D721Med (cell line): Measurements from ENCODE around the gene FDXR.

Experiments used
- DNase-seq: peaks from one replicate; pipeline ENCODE4 v3.0.0; 2011; ENCODE audit warnings: low spot score; ENCODE audit not compliant: insufficient read length
- FAIRE-seq: peaks from 2 replicates; lab custom pipeline; 2011; peaks lifted over from hg19 to GRCh38; lab: Jason Lieb, UNC
- TF ChIP-seq, protein P1 (sequence below): IDR thresholded peaks from 2 replicates; pipeline ENCODE4 v1.5.1; 2012; ENCODE audit warnings: mild to moderate bottlenecking, control low read depth; ENCODE audit not compliant: insufficient read depth; ENCODE audit errors: missing control alignments

FDXR gene

DNA sequence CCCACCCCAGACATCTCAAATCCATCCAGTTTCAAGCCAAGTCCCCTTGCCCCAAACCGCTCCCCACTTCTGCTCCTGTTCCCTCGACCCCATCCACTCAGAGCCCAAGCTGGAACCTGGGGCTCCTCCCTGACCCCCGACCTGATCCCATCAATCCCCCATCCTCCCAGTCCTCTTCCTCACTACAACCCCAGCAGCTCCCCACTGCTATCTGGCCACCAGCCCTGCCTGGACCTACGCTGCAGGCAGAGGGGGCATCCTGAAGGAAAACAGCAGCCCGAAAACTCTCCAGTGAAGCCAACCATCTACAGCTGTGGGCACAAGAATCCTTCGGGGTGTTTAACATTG lies 3.9 kb downstream of the FDXR start:
- no peak for FAIRE-seq
- no peak for DNase-seq
- TF ChIP-seq, protein P1, sequence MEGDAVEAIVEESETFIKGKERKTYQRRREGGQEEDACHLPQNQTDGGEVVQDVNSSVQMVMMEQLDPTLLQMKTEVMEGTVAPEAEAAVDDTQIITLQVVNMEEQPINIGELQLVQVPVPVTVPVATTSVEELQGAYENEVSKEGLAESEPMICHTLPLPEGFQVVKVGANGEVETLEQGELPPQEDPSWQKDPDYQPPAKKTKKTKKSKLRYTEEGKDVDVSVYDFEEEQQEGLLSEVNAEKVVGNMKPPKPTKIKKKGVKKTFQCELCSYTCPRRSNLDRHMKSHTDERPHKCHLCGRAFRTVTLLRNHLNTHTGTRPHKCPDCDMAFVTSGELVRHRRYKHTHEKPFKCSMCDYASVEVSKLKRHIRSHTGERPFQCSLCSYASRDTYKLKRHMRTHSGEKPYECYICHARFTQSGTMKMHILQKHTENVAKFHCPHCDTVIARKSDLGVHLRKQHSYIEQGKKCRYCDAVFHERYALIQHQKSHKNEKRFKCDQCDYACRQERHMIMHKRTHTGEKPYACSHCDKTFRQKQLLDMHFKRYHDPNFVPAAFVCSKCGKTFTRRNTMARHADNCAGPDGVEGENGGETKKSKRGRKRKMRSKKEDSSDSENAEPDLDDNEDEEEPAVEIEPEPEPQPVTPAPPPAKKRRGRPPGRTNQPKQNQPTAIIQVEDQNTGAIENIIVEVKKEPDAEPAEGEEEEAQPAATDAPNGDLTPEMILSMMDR: no peak

DNA sequence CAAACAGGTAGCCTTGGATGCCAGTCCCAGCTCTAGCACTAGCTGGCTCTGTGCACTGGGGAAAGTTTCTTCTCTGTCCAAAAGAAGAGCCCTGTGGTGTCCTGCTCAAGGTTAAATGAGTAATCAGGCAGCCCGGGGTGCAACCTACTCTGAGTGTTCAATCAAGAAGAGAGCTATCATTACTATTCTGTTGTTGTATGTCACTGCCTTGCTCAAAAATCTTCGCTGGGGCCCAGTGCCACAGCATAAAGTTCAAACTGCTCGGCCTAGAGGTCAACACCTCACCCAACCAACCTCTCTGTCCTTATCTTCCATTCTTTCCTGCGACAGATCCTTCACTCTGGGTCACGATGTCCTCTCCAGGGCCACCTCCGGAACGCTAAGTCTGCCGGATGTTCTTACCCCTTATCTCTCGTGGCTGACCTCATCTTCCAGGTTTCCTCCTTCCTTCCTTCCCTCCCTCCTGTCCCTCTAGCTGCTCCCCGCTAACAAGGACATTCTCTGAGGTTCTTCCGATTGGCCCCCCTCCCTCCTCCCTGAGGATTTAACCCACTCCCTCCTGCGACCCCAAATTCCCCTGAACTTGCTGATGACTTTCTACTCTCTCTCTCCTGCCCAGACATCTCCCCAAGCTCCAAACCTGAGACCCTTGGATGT lies 4.4 kb downstream of the FDXR start:
- DNase-seq (no peak), FAIRE-seq (no peak)
- TF ChIP-seq, protein P1: no peak

DNA sequence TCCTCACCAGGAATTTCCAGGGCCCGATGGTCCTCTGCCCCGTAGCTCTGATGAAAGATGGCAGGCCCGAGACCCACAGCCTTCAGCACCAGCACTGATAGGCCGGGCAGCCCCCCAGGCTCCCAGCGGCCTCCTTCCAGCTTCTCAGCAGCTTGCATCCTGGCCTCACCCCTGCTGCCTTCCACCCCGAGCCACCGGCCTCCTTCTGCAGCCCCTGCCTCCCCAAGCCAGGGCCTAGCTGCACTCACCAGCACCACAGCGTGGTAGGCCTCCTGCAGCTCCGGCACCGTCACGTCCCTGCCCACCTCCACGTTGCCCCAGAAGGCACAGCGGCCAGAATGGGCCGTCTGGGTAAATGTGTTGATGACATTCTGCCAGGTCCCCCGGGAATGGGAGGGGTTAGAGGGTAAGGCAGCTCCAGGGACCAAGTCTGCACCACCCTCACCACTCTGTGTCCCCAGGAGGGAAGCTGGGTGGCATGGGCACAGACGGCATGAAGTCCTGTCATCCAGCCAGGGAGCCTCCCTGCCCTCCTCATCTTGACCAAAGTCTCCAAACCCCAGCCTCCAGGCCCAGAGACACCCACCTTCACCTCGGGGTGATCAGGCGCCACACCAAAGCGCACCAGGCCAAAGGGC lies 6.5 kb downstream of the FDXR start:
- no peak for FAIRE-seq
- TF ChIP-seq, protein P1: no peak
- DNase-seq: no peak

DNA sequence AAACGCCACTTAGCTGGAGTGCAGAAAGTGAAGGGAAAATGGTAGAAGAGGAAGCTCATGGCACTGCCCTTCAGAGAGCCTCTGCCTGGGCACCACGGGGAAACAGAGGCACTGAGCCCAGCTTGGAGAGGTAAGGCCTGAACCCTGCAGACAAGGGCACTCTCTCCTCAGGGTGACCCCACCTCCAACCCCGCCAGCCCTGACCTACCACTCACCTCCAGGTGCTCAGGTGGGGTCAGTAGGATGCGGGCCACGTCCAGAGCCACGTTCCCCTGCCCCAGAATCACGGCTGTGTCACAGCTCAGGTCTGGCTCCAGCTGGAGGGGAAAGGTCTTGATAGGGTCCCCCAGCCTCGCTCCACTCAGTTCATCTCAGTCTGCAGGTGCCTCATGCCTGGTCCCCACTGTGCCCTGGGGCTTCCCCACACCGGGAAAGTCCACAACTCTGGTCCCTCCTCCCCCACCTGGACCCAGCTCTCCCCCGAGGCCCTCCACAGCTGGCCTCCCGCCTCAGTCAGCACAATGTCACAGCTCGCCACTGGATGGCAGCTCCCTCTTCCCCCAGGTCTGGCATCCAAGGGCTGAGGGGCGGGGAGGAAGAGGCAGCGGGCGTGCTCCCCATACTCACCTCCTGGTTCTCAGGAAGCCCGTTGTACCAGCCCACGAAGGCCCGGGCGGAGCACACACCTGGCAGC lies 7.1 kb downstream of the FDXR start:
- TF ChIP-seq, protein P1: no peak
- FAIRE-seq: no peak

DNA sequence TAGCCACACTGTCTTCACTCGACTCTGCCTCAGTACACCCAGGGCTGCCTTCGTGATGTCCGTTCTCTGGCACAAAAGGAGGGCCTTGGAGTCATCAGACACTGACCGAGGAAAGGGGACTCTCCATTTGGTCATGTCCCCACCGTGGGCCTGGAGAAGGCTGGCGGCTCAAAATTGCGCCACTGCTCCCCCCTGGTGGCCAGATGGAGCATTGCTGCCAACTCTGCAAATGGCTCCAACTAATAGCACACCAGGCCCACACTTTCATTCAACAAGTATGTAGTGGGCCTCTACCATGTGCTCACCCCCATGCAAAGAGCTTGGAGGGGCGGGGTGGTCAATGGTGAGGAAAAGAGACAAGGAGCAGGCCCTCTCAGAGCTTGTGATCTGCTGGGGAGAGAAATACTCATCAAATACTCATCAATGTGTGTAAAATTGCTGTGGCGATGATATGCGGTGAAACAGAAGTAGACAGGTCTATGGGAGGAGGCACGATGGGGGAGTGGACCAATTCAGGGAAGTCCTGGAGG lies 7.9 kb downstream of the FDXR start:
- FAIRE-seq (no peak), DNase-seq (peak; percentile 86)

More for the DNA sequence above, 7.1 kb downstream of the FDXR start:
- no peak for DNase-seq

DNA sequence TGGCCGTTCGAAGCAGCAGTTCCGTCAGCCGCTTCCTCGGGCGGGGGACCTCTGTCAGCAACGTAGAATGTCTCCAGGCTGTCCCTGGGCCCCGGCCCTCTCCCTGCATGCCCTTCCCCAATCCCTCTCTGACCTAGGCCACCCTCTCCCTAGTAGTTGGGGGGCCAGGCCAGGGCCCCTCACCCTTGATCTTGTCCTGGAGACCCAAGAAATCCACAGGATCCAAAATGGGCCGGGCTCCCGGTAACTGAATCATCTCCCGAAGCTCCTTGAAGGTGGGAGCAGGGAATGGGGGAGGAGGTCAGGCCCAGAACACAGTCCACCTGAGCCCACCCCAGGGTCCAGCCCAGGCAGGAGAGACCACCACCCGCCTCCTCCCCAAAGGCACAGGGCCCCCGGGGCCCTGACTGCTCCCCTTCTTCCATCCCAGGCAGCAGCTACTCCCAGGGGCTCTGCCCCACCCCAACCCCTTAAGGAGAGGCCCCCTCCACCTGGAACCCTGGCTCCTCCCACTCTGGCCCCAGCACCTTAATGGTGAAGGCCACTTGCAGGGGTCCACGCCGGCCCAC lies 8.4 kb downstream of the FDXR start:
- TF ChIP-seq, protein P1: no peak
- FAIRE-seq: no peak
- no peak for DNase-seq

More for the DNA sequence above, 7.9 kb downstream of the FDXR start:
- TF ChIP-seq, protein P1: peak; percentile 98
